T-helper 17 cell (primary cell): ENCODE results near the gene BCL2L14. TPM values are rescaled to one million over a fixed set of nuclear protein-coding genes. Genes with fewer than 3 reads are reported as not detected.

ENCODE experiments used
- ATAC-seq: fragments of 150-1000 bp; cut with Tn5 transposase; 2 replicates; pipeline ENCODE4 v1.10.0; 2021; ENCODE audit warnings: mild to moderate bottlenecking, moderate library complexity
- DNase-seq, 3 donors: peaks; one replicate each; pipeline versions ENCODE4 v3.0.0 to v3.0.0-alpha.2; 2020 to 2021
- H3K9me3 ChIP-seq: one replicate; pipeline ENCODE4 v1.7.0; 2013; ENCODE audit warnings: low read length, mild to moderate bottlenecking; ENCODE audit not compliant: control insufficient read depth, poor library complexity, severe bottlenecking
- H3K27ac Mint-ChIP-seq: one replicate; pipeline ENCODE4 v1.8.0; 2022; ENCODE audit warnings: mild to moderate bottlenecking, moderate library complexity, mixed read lengths
- H3K27me3 Mint-ChIP-seq: one replicate; pipeline ENCODE4 v1.8.0; 2022; ENCODE audit warnings: mixed read lengths
- H3K36me3 Mint-ChIP-seq: one replicate; pipeline ENCODE4 v1.8.0; 2022; ENCODE audit warnings: low read depth, mixed read lengths
- H3K4me1 Mint-ChIP-seq: one replicate; pipeline ENCODE4 v1.8.0; 2022; ENCODE audit warnings: mild to moderate bottlenecking, mixed read lengths
- H3K4me3 Mint-ChIP-seq: one replicate; pipeline ENCODE4 v1.8.0; 2022; ENCODE audit warnings: mild to moderate bottlenecking, moderate library complexity, mixed read lengths
- total RNA-seq, 4 donors: library from RNA in 2 of 4; stranded (reverse) in 2 of 4; gene quantifications; one replicate each; pipeline ENCODE4 v1.2.3 and lab custom pipeline; 2022 to 2026

The BCL2L14 gene
- total RNA-seq, 2 donors from 2014 or later, result 0.67 TPM; not detected in 1

- Mint-ChIP-seq H3K4me3 (no peak overlapping the region), H3K27ac (no peak overlapping the region), H3K27me3 (peaks cover 12% of the 10 kb centered on the region), H3K4me1 (no peaks in the 10 kb centered on the region), H3K36me3 (no peaks in the 10 kb centered on the region)
- H3K9me3 ChIP-seq, result no peaks in the 10 kb centered on the region
- DNase-seq, result no peak
- ATAC-seq, result no peak
These were observed 8.6 kb downstream of the BCL2L14 start for GRCh38 chr12:12079291-12079690.

- Mint-ChIP-seq H3K4me1 (no peaks in the 10 kb centered on the region), H3K27me3 (peaks cover 7% of the 10 kb centered on the region), H3K27ac (no peak overlapping the region), H3K4me3 (no peak overlapping the region), H3K36me3 (no peaks in the 10 kb centered on the region)
- ATAC-seq, result peak; percentile 33
- no peak for DNase-seq
- no peaks in the 10 kb centered on the region for H3K9me3 ChIP-seq
These were observed 11.2 kb downstream of the BCL2L14 start for GRCh38 chr12:12081836-12082497.

GRCh38 chr12:12083688-12084087 is 12.9 kb downstream of the BCL2L14 start:
- H3K27ac Mint-ChIP-seq, result no peak overlapping the region
- peaks cover 2% of the 10 kb centered on the region for H3K36me3 Mint-ChIP-seq
- peaks cover 20% of the 10 kb centered on the region for H3K27me3 Mint-ChIP-seq
- no peaks in the 10 kb centered on the region for H3K9me3 ChIP-seq
- no peak for DNase-seq
- H3K4me3 Mint-ChIP-seq, result no peak overlapping the region
- no peak for ATAC-seq
- H3K4me1 Mint-ChIP-seq, result no peaks in the 10 kb centered on the region

GRCh38 chr12:12086362-12086761 is 15.6 kb downstream of the BCL2L14 start:
- no peak for ATAC-seq
- peaks cover 2% of the 10 kb centered on the region for H3K36me3 Mint-ChIP-seq
- peaks cover 34% of the 10 kb centered on the region for H3K27me3 Mint-ChIP-seq
- no peak for DNase-seq
- H3K4me3 Mint-ChIP-seq, result no peak overlapping the region
- H3K9me3 ChIP-seq, result no peaks in the 10 kb centered on the region
- no peak overlapping the region for H3K27ac Mint-ChIP-seq
- no peaks in the 10 kb centered on the region for H3K4me1 Mint-ChIP-seq

- Mint-ChIP-seq H3K4me3 (no peak overlapping the region), H3K4me1 (no peaks in the 10 kb centered on the region), H3K36me3 (peaks cover 2% of the 10 kb centered on the region), H3K27me3 (peaks cover 36% of the 10 kb centered on the region), H3K27ac (no peak overlapping the region)
- DNase-seq, result no peak
- ATAC-seq, result no peak
- H3K9me3 ChIP-seq, result no peaks in the 10 kb centered on the region
These were observed 16.4 kb downstream of the BCL2L14 start for GRCh38 chr12:12086973-12087692.

- H3K9me3 ChIP-seq, result no peaks in the 10 kb centered on the region
- DNase-seq, result no peak
- H3K4me3 Mint-ChIP-seq, result no peak overlapping the region
- H3K27me3 Mint-ChIP-seq, result peaks cover 36% of the 10 kb centered on the region
- peaks cover 2% of the 10 kb centered on the region for H3K36me3 Mint-ChIP-seq
- ATAC-seq, result no peak
- no peaks in the 10 kb centered on the region for H3K4me1 Mint-ChIP-seq
- no peak overlapping the region for H3K27ac Mint-ChIP-seq
These were observed 16.9 kb downstream of the BCL2L14 start for GRCh38 chr12:12087693-12088034.

GRCh38 chr12:12088147-12088546 is 17.4 kb downstream of the BCL2L14 start:
- H3K36me3 Mint-ChIP-seq, result peaks cover 2% of the 10 kb centered on the region
- DNase-seq (no peak), ATAC-seq (no peak)
- no peak overlapping the region for H3K27ac Mint-ChIP-seq
- no peaks in the 10 kb centered on the region for H3K4me1 Mint-ChIP-seq
- H3K4me3 Mint-ChIP-seq, result no peak overlapping the region
- no peaks in the 10 kb centered on the region for H3K9me3 ChIP-seq
- peaks cover 36% of the 10 kb centered on the region for H3K27me3 Mint-ChIP-seq

- H3K9me3 ChIP-seq, result no peaks in the 10 kb centered on the region
- DNase-seq (no peak), ATAC-seq (no peak)
- Mint-ChIP-seq H3K27ac (no peak overlapping the region), H3K4me1 (no peaks in the 10 kb centered on the region), H3K27me3 (peaks cover 36% of the 10 kb centered on the region), H3K36me3 (peaks cover 2% of the 10 kb centered on the region), H3K4me3 (no peak overlapping the region)
These were observed 18.0 kb downstream of the BCL2L14 start for GRCh38 chr12:12088761-12089160.

GRCh38 chr12:12091071-12091470 is 20.3 kb downstream of the BCL2L14 start:
- ATAC-seq, result no peak

GRCh38 chr12:12091977-12092663 is 21.4 kb downstream of the BCL2L14 start:
- ATAC-seq, result no peak
- H3K27ac Mint-ChIP-seq, result no peak overlapping the region
- H3K4me1 Mint-ChIP-seq, result peaks cover 2% of the 10 kb centered on the region

More at GRCh38 chr12:12091071-12091470, 20.3 kb downstream of the BCL2L14 start:
- no peaks in the 10 kb centered on the region for H3K9me3 ChIP-seq
- H3K27ac Mint-ChIP-seq, result no peak overlapping the region
- peaks cover 2% of the 10 kb centered on the region for H3K4me1 Mint-ChIP-seq
- peaks cover 45% of the 10 kb centered on the region for H3K27me3 Mint-ChIP-seq
- H3K36me3 Mint-ChIP-seq, result peaks cover 2% of the 10 kb centered on the region
- DNase-seq, result no peak
- H3K4me3 Mint-ChIP-seq, result no peak overlapping the region

GRCh38 chr12:12094481-12094880 is 23.7 kb downstream of the BCL2L14 start:
- H3K9me3 ChIP-seq, result no peaks in the 10 kb centered on the region
- H3K4me1 Mint-ChIP-seq, result peaks cover 2% of the 10 kb centered on the region
- H3K36me3 Mint-ChIP-seq, result no peaks in the 10 kb centered on the region
- ATAC-seq (no peak), DNase-seq (no peak)
- H3K27ac Mint-ChIP-seq, result no peak overlapping the region
- H3K4me3 Mint-ChIP-seq, result no peak overlapping the region
- peaks cover 23% of the 10 kb centered on the region for H3K27me3 Mint-ChIP-seq

More at GRCh38 chr12:12091977-12092663, 21.4 kb downstream of the BCL2L14 start:
- H3K36me3 Mint-ChIP-seq, result peaks cover 2% of the 10 kb centered on the region
- DNase-seq, result no peak
- peaks cover 41% of the 10 kb centered on the region for H3K27me3 Mint-ChIP-seq
- no peaks in the 10 kb centered on the region for H3K9me3 ChIP-seq
- no peak overlapping the region for H3K4me3 Mint-ChIP-seq

GRCh38 chr12:12095021-12095420 is 24.3 kb downstream of the BCL2L14 start:
- no peaks in the 10 kb centered on the region for H3K9me3 ChIP-seq
- peaks cover 19% of the 10 kb centered on the region for H3K27me3 Mint-ChIP-seq
- H3K36me3 Mint-ChIP-seq, result no peaks in the 10 kb centered on the region
- no peak overlapping the region for H3K27ac Mint-ChIP-seq
- H3K4me1 Mint-ChIP-seq, result peaks cover 2% of the 10 kb centered on the region
- no peak for DNase-seq
- no peak for ATAC-seq
- H3K4me3 Mint-ChIP-seq, result no peak overlapping the region

- no peak overlapping the region for H3K27ac Mint-ChIP-seq
- peaks cover 3% of the 10 kb centered on the region for H3K36me3 Mint-ChIP-seq
- H3K27me3 Mint-ChIP-seq, result peaks cover 9% of the 10 kb centered on the region
- H3K9me3 ChIP-seq, result no peaks in the 10 kb centered on the region
- no peak overlapping the region for H3K4me3 Mint-ChIP-seq
- ATAC-seq (no peak), DNase-seq (no peak)
- H3K4me1 Mint-ChIP-seq, result peaks cover 2% of the 10 kb centered on the region
These were observed 27.4 kb downstream of the BCL2L14 start for GRCh38 chr12:12097891-12098690.
